ENCODE data around the gene EVA1B.

DNA sequence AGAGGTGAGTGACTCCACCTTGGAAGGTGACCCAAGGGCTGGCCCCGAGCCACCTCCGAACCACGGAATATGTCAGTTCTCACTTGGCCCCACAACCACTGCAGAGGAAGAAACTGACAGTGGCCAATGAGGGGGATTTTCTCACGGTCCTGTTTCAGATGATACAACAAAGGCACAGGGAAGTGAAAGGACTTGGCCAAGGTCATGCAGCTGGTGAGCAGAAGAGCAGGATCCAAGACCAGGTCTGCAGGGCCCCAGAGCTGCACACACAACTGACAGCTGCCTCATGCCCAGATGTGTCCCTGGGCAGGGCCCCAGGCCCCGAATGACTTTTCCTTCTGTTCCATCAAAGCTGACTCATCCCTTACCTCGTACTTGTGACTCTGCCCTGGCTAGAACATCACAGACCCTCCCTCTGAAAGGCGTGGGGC lies 25.8 kb upstream of the EVA1B start:
- TF ChIP-seq, protein P1, sequence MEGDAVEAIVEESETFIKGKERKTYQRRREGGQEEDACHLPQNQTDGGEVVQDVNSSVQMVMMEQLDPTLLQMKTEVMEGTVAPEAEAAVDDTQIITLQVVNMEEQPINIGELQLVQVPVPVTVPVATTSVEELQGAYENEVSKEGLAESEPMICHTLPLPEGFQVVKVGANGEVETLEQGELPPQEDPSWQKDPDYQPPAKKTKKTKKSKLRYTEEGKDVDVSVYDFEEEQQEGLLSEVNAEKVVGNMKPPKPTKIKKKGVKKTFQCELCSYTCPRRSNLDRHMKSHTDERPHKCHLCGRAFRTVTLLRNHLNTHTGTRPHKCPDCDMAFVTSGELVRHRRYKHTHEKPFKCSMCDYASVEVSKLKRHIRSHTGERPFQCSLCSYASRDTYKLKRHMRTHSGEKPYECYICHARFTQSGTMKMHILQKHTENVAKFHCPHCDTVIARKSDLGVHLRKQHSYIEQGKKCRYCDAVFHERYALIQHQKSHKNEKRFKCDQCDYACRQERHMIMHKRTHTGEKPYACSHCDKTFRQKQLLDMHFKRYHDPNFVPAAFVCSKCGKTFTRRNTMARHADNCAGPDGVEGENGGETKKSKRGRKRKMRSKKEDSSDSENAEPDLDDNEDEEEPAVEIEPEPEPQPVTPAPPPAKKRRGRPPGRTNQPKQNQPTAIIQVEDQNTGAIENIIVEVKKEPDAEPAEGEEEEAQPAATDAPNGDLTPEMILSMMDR (IDR thresholded peaks at IDR 0.05; ENCODE audit: borderline replicate concordance, extremely low read depth, low read length, poor library complexity, severe bottlenecking): no peak
- no peak for TF ChIP-seq EZH2 (IDR thresholded peaks at IDR 0.05; ENCODE audit: borderline replicate concordance, low read depth, low read length, severe bottlenecking)

Measured in DND-41 (cell line).